ENCODE measurements around the gene AJM1. TPM values are rescaled to one million over a fixed set of nuclear protein-coding genes. Genes with fewer than 3 reads are reported as not detected.
"Not testable (repeated sequence)": the region's sequence is repeated elsewhere in the genome, so short reads cannot be mapped to it uniquely, and the experiment has no call there.

AJM1 gene
- total RNA-seq, 2 experiments from 2014 or later = 2.8 to 3.1 TPM

DNA sequence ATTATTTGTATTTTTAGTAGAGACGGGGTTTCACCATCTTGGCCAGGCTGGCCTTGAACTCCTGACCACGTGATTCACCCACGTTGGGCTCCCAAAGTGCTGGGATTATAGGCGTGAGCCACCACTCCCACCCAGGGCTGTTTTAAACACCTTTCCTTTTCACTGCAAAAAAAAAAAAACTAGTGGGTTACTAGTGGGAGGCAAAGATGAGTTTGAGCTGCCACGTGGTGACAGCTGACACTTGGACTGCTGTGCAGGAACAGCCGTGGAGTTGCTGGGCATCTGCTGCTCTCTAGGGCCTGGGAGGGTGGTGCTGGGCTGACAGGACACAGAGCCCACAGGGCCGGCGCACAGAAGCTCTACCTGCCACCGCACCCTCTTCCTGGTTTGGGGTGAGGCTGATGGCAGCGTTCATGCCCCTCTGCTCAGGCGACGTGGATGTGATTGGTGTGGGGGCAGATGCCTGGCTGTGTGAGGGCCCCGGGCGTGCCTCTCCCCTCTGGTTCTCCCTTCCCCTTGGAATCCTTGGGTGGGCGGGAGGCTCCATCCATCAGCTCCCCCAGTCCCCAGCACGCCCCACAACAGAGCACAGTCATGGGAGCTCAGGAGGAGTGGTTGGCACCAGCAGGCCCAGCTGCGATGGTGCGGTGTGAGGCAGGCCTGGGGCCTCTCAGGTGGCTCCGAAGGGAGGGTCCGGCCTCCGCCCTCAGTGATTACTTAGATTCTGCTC lies 17.6 kb upstream of the AJM1 start:
- no peak overlapping the region for H3K27ac Mint-ChIP-seq
- H3K4me1 Mint-ChIP-seq = peaks cover 6% of the 10 kb centered on the region
- peaks cover 5% of the 10 kb centered on the region for H3K36me3 Mint-ChIP-seq
- no peak for DNase-seq
- no peaks in the 10 kb centered on the region for H3K27me3 Mint-ChIP-seq
- no peaks in the 10 kb centered on the region for H3K9me3 Mint-ChIP-seq
- no peak overlapping the region for H3K4me3 Mint-ChIP-seq

DNA sequence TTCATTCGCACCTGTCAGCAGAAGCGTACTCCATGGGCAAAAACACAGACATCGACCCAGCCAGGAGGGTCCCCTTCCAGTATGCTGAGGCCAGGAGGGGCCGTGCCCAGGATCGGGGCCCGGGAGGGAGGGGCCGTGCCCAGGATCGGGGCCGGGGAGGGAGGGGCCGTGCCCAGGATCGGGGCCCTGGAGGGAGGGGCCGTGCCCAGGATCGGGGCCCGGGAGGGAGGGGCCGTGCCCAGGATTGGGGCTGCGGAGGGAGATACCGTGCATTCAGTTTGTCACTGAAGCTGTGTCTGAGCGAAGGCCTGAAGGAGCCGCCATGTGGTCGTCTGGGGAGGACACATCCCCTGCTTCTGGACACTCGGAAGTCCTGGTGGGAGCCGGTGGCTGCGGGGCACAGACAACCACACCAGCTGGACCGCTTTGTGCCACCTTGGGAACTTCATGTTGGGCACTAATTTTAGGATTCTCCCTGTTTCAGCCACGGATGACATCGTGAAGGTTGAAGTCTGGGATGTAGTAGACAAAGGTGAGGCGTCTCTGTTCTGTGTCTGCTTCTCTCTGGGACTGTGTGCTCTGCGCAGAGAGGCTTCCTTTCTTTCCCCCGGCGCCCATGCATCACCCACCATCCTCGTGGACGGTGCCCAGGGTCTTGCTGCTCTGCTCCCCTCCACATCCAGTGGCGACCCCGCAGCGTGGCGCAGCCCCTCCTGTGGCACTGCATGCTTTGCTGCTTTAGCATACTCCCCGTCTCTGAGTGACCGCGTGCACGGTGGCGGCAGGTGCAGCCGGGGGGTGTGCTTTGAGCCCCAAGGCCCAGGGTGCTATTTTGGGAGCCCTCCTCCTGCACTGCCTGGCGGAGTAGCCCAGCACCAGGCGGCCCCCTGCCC lies 16.7 kb upstream of the AJM1 start:
- no peaks in the 10 kb centered on the region for H3K27me3 Mint-ChIP-seq

DNA sequence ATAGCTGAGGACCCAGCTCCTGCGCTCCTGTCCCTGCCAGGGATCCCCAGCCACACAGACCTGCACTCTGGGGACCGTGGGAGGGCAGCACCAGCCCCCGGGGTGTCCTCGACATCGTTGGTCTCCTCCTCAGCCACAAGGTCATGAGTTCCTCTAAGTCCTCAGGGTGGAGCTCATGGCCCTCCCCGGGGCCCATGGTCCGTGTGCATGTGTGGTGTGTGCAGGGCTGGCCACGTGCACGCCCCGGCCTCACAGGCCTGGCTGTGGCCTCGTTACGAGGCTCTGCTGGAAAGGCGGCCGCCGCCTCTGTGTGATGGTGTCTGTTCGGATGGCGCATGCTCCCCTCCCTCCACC lies 16.1 kb upstream of the AJM1 start:
- H3K4me1 Mint-ChIP-seq = peaks cover 3% of the 10 kb centered on the region
- H3K27me3 Mint-ChIP-seq = no peaks in the 10 kb centered on the region
- peaks cover 2% of the 10 kb centered on the region for H3K36me3 Mint-ChIP-seq

More for the DNA sequence above, 16.7 kb upstream of the AJM1 start:
- no peak overlapping the region for H3K27ac Mint-ChIP-seq
- no peak for DNase-seq
- H3K4me1 Mint-ChIP-seq = peaks cover 6% of the 10 kb centered on the region
- H3K4me3 Mint-ChIP-seq = no peak overlapping the region
- peaks cover 6% of the 10 kb centered on the region for H3K36me3 Mint-ChIP-seq
- no peaks in the 10 kb centered on the region for H3K9me3 Mint-ChIP-seq

DNA sequence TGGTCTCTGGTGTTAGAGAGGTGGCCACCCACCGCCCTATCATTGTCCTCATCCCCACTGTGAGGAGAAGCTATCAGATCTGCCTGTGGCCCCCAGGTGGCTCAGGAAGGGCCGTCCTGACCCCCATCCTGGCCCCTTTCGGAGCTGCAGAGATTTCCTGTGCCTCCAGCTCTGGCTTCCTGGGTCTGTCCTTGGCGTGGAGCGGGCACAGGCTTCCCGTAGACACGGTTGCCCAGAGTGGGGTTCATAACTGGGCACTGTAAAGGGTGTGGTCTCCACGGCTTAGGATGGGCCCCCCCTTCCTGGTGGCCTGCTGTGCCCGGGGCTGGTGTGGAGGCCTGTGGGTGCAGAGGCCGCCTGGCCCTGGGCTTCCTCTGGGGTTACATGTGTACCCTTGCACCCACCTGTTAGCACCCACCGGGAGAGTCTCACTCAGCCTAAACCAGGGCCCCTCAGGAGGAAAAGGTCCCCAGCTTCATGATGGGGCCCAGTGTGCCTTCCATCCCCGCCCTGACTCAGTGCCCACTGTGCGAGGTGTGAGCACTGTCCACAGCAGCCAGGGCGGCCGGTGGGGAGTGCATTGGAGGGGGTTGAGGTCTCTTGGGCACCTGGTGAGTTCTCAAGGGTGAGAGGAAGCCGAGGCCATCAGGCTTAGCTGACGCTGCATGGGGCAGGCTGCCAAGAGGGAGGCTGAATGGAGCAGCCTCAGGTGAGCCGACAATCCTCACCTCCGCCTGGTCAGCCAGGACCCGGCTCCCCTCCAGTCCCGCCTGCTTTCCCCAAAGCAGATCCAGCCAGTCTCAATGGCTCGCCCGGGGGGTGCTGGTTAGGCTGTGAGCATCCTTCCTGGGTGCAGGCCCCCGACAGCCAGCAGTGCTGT lies 15.3 kb upstream of the AJM1 start:
- DNase-seq = no peak
- H3K4me3 Mint-ChIP-seq = no peak overlapping the region
- no peaks in the 10 kb centered on the region for H3K9me3 Mint-ChIP-seq
- no peaks in the 10 kb centered on the region for H3K27me3 Mint-ChIP-seq
- peaks cover 2% of the 10 kb centered on the region for H3K36me3 Mint-ChIP-seq
- peaks cover 3% of the 10 kb centered on the region for H3K4me1 Mint-ChIP-seq
- no peak overlapping the region for H3K27ac Mint-ChIP-seq

More for the DNA sequence above, 16.1 kb upstream of the AJM1 start:
- Mint-ChIP-seq H3K9me3 (no peaks in the 10 kb centered on the region), H3K4me3 (no peak overlapping the region), H3K27ac (no peak overlapping the region)
- no peak for DNase-seq

DNA sequence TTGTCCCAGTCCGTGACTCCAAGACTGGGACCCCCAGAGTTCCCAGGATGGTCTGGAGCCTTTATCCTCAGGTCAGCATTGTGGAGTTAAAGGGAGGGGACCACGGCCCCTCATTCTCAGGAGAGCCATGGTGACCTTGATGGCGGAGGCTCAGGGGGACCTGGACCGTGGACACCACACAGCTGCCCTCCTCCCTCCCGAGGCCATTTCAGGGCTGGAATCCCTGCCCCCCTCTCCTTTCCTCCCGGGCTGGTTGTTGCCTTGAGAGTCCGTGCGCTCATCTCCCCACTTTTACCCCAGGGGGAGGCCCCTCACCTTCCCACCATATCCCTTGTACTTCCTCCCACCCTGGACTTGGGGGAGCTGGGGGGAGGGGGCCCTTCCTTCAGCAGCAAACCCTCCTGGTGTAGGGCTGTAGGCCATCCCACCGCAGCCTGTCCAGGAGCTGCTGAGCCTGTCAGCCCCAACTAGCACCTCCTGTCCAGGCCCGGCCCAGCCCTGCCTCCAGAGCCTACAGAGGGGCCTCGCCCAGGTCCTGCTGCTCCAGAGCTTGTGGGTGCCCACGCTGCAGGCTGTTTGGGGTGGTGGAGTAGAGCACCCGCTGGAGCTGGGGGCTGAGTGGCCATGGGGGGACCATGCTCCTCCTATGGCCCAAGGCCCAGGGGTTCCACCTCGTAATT lies 14.3 kb upstream of the AJM1 start:
- H3K9me3 Mint-ChIP-seq = no peaks in the 10 kb centered on the region
- H3K4me3 Mint-ChIP-seq = no peak overlapping the region
- peaks cover 2% of the 10 kb centered on the region for H3K36me3 Mint-ChIP-seq
- H3K27ac Mint-ChIP-seq = no peak overlapping the region
- DNase-seq = no peak
- H3K27me3 Mint-ChIP-seq = no peaks in the 10 kb centered on the region
- H3K4me1 Mint-ChIP-seq = peaks cover 3% of the 10 kb centered on the region

DNA sequence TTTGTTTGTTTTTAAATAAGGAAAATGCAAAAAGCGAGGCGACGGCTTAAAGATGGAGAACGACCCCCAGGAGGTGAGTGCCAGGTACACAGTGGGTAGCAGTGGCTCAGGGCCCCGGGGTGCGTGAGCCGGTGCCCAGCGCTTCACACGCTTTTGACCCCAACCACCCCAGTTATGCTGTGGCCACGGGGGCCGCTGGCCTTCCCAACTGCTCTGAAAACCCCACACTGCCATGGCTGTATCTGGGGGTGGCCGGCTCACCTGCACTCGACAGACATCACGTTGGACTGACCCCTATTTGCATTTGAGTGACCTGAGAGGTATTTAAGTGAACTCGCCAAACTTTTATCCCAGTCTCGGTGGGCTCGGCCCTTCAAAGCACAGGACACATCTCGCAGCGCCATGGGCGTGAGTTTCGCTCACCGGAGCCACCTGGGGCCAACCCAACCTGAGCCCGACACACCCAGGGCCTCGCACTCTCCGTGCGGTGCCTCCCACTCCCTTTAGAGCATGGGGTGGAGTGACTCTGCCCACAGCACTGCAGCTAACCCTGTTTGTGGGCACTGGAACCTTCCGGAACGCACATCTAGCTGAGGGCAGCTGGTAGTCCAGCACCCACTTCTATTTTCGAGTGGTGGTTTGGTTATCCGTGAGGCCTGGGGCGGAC lies 13.7 kb upstream of the AJM1 start:
- Mint-ChIP-seq H3K9me3 (no peaks in the 10 kb centered on the region), H3K27ac (no peak overlapping the region), H3K4me3 (no peak overlapping the region), H3K4me1 (no peaks in the 10 kb centered on the region), H3K27me3 (no peaks in the 10 kb centered on the region), H3K36me3 (peaks cover 2% of the 10 kb centered on the region)
- DNase-seq = no peak

DNA sequence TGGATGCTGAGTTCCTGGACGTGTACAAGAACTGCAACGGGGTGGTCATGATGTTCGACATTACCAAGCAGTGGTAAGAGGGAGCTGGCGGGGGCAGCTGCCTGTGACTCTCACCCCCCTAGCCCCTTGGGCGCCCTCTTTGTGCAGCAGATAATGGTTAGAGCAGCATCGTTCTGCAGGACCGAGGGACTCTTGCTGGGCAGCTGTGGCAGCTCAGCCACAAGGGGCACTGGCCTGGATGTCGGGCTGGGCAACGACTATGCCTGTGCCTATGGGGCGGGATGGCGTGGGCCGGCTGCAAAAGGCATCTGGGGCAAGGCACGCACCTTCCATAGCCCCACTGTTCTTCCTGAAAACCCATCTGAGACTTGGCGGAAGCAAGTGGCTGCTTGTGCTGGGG lies 12.9 kb upstream of the AJM1 start:
- Mint-ChIP-seq H3K4me3 (no peak overlapping the region), H3K27ac (no peak overlapping the region), H3K27me3 (no peaks in the 10 kb centered on the region), H3K4me1 (no peaks in the 10 kb centered on the region), H3K36me3 (peaks cover 2% of the 10 kb centered on the region), H3K9me3 (no peaks in the 10 kb centered on the region)
- DNase-seq = no peak

DNA sequence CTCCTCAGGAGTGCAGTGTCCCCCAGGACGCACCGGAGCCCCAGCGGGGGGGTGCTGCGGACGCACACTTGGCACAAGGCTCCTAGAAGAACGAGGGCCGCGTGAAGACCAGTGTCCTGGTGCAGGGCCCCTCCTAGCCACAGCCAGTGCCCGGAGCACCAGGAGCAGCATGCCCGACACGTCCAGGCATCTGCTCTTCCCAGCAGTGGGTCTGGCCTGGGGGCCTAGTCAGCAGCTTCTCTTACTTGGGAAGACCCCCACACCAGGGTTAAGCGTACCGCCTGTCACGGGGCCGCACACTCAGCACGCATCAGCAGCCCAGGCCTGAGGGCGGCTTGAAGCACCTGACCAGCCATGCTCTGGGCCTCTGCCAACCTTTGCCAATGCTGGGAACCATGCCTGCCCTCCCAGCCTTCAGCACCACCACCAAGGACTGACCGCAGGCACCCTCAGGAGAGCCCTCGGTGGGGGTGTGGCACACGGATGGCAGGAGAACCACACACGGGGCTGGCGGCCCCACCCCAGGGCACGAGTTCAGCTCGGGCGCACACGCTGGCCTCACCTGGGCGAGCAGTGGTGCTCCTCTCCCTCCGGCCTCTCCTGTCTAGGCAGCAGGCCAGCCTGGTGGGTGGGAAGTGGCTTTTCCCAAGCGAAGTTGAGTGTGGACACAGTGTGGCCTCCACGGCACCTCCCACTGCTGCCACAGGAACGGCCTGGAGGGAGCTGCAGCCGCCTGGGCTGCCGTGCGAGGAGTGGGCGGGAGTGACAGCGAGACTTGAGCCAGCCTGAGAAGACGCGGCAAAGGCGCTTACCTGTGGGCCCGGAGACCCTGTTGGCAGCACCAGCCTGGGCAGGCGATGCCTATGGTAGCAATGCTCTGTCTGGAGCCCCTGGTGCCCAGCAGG lies 12.0 kb upstream of the AJM1 start:
- H3K4me3 Mint-ChIP-seq = no peak overlapping the region
- H3K27me3 Mint-ChIP-seq = no peaks in the 10 kb centered on the region
- no peak overlapping the region for H3K27ac Mint-ChIP-seq
- H3K36me3 Mint-ChIP-seq = peaks cover 2% of the 10 kb centered on the region
- H3K4me1 Mint-ChIP-seq = no peaks in the 10 kb centered on the region
- no peaks in the 10 kb centered on the region for H3K9me3 Mint-ChIP-seq
- DNase-seq = no peak

DNA sequence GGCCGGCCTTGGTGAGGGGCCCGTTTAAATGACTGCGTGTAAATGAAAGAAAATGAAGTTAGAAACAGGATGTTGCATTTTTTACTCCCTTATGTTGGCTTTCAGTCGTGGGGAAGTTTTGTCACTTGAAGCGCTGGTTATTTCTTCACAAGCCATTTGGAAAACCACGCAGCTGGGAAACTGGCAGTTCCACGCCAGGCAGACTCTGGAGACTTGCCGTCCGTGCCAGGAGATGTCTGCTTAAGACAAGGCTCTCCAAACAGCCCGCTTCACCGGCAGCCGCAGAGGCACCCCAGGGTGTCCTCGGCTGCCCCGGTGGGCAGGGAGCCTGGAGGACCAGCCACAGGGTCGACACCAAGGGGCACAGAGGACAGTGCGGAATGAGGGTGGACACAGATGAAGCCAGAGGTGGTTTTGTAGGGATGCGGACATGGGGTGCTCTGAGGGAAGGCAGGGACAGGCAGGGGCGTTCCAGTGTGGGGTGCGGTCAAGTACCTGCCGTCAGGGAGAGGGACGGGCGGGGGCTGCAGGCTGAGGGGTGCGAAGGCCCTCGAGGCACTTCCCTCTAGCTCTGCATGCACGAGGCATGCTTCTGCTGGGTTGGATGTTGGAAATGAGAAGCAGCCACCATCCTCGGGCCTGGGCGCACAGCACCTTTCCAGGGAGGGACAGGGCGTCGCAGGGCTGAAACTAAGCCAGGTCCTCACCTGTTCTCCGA lies 11.1 kb upstream of the AJM1 start:
- H3K27ac Mint-ChIP-seq = no peak overlapping the region
- no peak overlapping the region for H3K4me3 Mint-ChIP-seq
- H3K36me3 Mint-ChIP-seq = peaks cover 2% of the 10 kb centered on the region
- H3K9me3 Mint-ChIP-seq = no peaks in the 10 kb centered on the region
- no peaks in the 10 kb centered on the region for H3K27me3 Mint-ChIP-seq
- H3K4me1 Mint-ChIP-seq = no peaks in the 10 kb centered on the region
- no peak for DNase-seq

DNA sequence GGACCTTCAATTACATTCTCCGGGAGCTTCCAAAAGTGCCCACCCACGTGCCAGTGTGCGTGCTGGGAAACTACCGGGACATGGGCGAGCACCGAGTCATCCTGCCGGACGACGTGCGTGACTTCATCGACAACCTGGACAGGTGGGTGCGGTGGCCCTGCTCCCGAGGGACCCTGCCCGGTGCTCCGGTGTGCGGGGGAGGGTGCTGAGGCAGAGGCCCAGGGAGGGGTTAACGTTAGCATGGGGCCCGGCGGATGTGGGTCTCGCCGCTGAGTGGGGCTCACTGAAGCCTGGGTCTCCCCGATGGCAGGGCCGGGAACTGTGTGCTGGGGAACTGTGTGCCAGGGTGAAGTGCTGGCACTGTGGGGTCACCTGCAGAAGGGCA lies 10.6 kb upstream of the AJM1 start:
- H3K4me3 Mint-ChIP-seq = no peak overlapping the region
- H3K36me3 Mint-ChIP-seq = peaks cover 2% of the 10 kb centered on the region
- H3K4me1 Mint-ChIP-seq = no peaks in the 10 kb centered on the region
- no peak overlapping the region for H3K27ac Mint-ChIP-seq
- H3K27me3 Mint-ChIP-seq = no peaks in the 10 kb centered on the region
- H3K9me3 Mint-ChIP-seq = no peaks in the 10 kb centered on the region
- no peak for DNase-seq

DNA sequence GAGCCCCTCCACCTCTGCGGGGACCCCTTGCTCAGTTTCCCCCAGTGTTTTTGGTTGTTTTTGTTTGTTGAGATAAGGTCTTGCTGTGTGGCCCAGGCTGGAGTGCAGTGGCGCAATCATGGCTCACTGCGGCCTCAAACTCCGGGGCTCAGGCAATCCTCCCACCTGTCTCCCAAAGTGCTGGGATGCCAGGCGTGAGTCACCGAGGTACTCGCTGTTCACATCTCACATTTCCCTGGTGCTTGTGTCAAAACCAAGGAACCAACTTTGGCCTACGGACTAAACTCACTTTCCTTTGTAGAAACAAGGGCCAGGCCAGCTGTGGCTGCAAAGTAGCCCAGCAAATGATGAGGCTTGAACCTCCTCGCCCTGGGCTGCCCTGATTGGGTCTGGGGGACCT lies 9.7 kb upstream of the AJM1 start:
- H3K27me3 Mint-ChIP-seq = no peaks in the 10 kb centered on the region

DNA sequence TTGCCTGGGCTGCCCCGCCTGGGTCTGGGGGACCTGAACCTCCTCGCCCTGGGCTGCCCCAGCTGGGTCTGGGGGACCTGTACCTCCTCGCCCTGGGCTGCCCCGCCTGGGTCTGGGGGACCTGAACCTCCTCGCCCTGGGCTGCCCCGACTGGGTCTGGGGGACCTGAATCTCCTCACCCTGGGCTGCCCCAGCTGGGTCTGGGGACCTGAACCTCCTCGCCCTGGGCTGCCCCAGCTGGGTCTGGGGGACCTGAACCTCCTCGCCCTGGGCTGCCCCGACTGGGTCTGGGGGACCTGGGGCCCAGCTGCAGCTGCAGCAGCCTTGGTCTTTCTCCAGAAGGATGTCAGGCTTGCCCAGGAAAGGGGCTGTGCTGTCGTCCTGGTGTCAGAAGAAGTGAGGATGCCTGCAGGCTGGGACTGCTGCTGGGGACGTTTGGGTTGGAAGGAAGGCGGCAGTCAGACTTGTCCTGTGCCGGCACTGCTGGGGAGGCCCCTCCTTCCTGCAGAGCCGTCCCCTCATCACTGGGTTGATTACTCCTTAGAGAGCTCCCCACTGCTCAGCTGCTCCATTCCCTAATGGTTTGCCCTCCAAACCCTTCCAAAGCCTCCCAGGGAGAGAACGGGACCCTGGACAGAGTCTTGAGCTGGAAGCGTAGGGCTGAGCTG lies 8.8 kb upstream of the AJM1 start:
- not testable (repeated sequence) for DNase-seq, H3K27ac Mint-ChIP-seq

More for the DNA sequence above, 9.7 kb upstream of the AJM1 start:
- no peak overlapping the region for H3K27ac Mint-ChIP-seq
- no peaks in the 10 kb centered on the region for H3K9me3 Mint-ChIP-seq
- H3K36me3 Mint-ChIP-seq = peaks cover 2% of the 10 kb centered on the region
- H3K4me3 Mint-ChIP-seq = no peak overlapping the region
- no peak for DNase-seq
- H3K4me1 Mint-ChIP-seq = no peaks in the 10 kb centered on the region

More for the DNA sequence above, 8.8 kb upstream of the AJM1 start:
- not testable (repeated sequence) for H3K4me1 Mint-ChIP-seq, H3K27me3 Mint-ChIP-seq, H3K9me3 Mint-ChIP-seq, H3K36me3 Mint-ChIP-seq, H3K4me3 Mint-ChIP-seq

Data from activated naive CD8-positive, alpha-beta T cell treated with anti-CD3 and anti-CD28 coated beads for 36 hours (primary cell).